GM13977 (cell line): ENCODE data around the gene FOXN3.
A peak's percentile ranks its signal among the peaks of the same experiment; 100 is the strongest.

Source experiments
- DNase-seq: peaks from one replicate; pipeline ENCODE4 v3.0.0; 2012; ENCODE audit warnings: low spot score
- in situ Hi-C: fragments of 300-500 bp; cut with MboI; formaldehyde crosslinking; loops from one replicate; pipeline ENCODE4 v1.12.0; 2022; ENCODE audit warnings: low sequenced_read_pairs, low pct_unique_long_range_greater_than_20kb, mixed read lengths, inconsistent platforms; ENCODE audit not compliant: unreplicated experiment
- TF ChIP-seq, protein P1 (sequence below): IDR thresholded peaks from 2 replicates; pipeline ENCODE4 v1.5.1; 2012; ENCODE audit warnings: mild to moderate bottlenecking, control low read depth; ENCODE audit not compliant: insufficient read depth; ENCODE audit errors: extremely low read depth, missing control alignments

FOXN3 gene

DNA sequence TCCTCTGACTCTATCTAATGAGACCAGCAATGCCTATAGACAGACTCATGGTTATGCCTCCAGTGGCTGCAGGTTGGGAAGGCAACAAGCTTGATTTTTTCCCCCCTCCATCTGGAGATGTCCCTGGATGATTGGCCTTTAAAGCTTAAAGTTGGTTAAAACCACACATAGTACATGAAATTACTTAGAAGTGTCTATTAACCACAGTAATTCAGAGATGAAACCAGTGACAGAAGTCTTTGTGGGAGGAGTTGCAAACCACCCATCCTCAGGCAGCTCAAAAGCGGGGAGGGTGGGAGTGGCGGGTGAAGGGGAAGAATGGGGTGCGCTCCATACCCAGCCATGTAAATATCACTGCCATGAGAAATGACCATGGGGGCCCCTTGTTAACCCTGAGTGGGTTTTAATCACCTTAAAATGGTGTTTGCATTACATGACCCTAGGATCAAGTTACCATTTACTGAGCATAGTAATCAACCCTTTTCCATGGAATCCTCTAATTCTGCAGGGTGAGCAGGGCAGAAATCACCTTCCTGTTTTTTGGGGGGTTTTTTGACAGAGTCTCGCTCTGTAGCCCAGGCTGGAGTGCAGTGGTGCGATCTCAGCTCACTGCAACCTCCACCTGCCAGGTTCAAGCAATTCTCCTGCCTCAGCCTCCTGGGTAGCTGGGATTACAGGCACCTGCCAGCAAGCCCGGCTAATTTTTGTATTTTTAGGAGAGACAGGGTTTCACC lies 133.5 kb downstream of the FOXN3 start:
- TF ChIP-seq, protein P1, sequence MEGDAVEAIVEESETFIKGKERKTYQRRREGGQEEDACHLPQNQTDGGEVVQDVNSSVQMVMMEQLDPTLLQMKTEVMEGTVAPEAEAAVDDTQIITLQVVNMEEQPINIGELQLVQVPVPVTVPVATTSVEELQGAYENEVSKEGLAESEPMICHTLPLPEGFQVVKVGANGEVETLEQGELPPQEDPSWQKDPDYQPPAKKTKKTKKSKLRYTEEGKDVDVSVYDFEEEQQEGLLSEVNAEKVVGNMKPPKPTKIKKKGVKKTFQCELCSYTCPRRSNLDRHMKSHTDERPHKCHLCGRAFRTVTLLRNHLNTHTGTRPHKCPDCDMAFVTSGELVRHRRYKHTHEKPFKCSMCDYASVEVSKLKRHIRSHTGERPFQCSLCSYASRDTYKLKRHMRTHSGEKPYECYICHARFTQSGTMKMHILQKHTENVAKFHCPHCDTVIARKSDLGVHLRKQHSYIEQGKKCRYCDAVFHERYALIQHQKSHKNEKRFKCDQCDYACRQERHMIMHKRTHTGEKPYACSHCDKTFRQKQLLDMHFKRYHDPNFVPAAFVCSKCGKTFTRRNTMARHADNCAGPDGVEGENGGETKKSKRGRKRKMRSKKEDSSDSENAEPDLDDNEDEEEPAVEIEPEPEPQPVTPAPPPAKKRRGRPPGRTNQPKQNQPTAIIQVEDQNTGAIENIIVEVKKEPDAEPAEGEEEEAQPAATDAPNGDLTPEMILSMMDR, result no peak
- in situ Hi-C loops, result no loop called here
- DNase-seq, result no peak

DNA sequence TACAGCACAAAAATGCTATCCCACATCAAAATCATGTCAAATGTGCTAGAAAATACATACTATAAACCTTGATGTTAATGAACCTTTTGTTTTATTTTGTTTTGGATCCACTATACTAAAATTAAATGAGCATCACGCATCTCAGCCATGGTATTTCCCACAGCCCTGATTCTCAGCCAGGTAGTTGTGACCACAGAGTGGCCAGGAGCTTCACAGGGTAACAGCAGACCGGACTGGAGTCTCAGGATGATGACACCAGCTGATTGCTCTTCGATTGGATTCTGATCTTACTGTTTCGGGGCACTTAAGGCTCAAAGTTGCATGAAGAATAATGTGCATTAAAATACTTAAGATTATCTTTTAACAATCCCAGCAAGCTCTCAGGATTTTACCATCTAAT lies 134.8 kb downstream of the FOXN3 start:
- DNase-seq, result no peak
- TF ChIP-seq, protein P1, result no peak
- in situ Hi-C loops, result no loop called here

DNA sequence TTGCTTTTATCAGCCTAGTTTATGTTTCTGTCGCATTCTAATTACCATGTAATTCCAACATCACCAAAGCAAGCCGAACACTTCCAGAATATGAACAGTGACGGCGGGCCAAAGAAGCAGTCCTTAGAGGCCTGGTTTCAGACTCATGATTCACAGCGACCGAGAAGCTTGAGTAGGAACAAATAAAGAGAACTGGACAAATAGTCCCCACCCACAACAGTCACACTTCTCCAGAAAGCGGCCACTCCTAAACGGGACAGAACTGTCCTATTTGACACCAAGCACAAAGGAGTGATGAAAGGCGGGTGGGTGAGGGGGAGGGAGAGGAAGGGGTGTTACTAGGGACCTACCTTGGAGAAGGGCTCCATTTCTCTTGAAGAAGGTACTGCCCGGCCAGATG lies 136.4 kb downstream of the FOXN3 start:
- DNase-seq, result no peak
- TF ChIP-seq, protein P1, result no peak
- in situ Hi-C loops, result no loop called here

DNA sequence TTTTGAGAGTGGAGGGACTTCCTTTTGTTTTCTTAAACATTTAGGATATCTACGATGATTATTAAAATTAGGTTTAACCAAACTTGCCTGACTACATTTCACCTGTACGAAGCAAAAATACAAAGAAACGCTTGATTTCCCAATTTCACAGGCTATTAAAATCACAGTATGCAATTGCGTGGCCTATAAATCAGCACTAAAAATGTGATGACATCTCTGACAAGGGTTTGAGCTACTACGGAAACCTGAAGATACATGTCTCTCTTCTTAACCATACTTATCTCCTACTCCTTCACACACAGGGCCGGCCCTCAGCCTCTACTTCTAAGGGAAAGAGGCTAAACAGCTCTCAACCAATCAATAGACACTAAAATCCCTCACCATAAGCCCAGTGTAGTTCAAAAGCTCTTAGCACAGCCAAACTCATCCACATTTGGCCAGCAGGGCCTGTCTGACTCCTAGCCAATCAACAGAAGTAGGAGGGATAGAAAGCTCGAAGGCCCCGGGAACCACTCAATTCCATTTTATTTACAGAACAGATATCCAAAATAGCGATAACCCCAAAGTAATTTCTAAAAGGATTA lies 137.3 kb downstream of the FOXN3 start:
- in situ Hi-C loops, result no loop called here
- TF ChIP-seq, protein P1, result no peak
- no peak for DNase-seq

DNA sequence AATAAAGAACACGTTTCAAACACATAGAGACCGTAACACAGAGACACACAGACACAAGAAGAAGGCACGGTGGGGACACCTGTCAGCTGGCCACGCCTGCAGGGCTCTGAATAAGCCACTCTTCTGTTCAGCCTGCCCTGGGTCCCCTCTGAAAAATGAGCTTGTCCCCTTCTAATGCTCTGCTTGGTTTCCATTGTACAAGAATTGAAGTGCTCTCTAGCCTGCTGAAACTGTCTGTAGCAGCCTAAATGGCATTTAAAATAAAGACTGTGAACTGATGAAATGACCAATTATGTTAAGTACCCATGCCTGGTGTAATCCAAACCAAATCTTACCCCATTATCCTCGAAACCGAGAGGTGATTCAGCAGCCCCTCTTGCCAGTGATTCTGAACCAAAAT lies 139.8 kb downstream of the FOXN3 start:
- TF ChIP-seq, protein P1, result no peak
- in situ Hi-C loops, result no loop called here
- DNase-seq, result no peak

DNA sequence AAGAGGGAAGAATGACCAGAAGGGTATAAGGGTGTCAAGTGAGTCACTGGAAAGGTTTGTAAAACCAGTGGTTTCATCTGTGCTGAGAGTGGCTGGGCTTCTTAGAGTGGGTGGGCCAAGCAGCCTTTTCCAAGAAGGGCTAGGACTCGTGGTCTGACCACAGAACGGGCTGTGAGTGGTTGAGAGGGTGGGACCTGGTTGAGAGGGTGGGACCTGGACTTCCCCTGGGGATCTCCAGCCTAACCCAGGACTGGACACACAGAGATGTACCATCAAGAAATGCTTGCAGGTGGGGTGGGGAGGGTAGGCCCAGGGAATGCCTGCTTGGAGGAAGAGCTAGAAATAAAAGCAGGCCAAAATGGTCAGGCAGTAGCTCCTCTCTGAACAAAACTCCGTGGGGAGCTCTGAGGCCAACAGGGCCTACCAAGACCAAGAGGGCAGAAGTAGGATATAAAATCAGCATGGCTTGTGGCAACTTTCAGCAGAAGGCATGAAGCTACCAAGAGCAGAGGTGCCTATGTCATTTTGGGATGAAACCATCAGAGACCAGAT lies 140.5 kb downstream of the FOXN3 start:
- in situ Hi-C loops, result no loop called here
- TF ChIP-seq, protein P1, result no peak
- DNase-seq, result peak; percentile 73
